Activated CD8-positive, alpha-beta memory T cell treated with anti-CD3 and anti-CD28 coated beads, Interleukin-2, amount 50 U/mL, for 1 hour (primary cell): ENCODE results near the gene NDUFS7.

Experiments
- DNase-seq: peaks from one replicate; pipeline ENCODE4 v3.0.0-alpha.2; 2020; ENCODE audit errors: extremely low read depth

NDUFS7 gene

DNA sequence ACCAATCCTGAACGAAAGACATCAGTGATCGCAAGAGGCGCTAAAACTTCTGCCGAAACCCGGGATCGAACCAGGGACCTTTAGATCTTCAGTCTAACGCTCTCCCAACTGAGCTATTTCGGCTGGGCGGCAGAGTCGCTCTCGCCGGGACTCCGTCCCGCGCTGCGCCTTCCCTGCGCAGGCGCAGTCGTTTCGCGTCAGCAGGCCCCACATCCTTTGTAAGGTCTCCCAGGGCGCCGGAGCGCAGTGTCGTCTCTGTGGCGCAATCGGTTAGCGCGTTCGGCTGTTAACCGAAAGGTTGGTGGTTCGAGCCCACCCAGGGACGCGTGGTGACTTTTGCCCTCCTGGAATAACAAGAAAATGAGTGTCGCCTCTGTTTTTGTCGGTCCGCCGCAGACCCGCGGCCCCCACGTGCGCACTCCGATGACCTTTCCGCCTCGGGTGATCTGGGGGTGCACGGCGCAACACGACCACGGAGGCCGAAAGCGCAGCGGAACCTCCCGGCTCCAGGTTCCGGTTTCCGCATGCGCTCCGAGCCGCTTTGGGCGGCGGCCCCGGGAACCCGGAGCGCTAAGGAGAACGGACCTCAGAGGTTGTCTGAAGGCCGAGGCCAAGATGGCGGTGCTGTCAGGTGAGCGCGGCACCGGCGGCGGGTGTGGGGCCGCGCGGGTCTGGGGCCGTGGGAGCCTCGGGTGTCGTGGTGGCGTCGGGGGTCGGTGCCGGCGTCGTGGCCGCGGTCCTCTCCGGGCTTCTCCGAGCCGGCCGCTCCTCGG lies at the start of gene NDUFS7:
TSS of gene NDUFS7 (plus strand) at position 596 of the 773 bp plus-strand sequence. CDS start at position 616, 20 bp downstream.
- peak; percentile 82 for DNase-seq

DNA sequence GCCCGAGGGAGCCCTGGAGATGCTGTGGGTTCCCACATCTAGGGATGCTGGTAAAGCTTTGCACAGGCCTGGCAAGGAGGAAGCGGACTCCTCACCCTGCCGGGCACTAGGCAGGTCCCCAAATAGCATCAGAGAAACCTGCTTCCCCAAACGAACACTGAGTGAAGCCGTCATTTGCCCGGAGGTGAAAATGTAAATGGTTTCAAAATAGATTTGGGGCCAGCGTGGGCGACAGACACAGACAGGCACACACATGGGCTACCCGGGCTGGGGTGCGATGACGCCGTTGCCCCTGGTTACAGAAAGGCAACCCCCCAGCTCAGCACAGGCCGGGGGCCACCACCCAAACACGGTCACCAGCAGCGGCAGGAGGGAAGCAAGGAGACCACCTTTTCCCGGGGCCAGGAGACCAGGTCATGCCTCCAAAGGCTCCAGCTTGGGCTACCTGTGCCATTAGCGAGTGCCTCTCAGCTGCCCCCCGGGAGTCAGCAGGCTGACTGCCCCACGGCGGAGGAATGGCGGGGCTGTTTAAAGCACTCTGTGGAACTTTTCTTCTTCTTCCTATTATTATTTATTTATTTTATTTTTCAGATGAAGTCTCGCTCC lies 47.5 kb upstream of the NDUFS7 start:
- no peak for DNase-seq

DNA sequence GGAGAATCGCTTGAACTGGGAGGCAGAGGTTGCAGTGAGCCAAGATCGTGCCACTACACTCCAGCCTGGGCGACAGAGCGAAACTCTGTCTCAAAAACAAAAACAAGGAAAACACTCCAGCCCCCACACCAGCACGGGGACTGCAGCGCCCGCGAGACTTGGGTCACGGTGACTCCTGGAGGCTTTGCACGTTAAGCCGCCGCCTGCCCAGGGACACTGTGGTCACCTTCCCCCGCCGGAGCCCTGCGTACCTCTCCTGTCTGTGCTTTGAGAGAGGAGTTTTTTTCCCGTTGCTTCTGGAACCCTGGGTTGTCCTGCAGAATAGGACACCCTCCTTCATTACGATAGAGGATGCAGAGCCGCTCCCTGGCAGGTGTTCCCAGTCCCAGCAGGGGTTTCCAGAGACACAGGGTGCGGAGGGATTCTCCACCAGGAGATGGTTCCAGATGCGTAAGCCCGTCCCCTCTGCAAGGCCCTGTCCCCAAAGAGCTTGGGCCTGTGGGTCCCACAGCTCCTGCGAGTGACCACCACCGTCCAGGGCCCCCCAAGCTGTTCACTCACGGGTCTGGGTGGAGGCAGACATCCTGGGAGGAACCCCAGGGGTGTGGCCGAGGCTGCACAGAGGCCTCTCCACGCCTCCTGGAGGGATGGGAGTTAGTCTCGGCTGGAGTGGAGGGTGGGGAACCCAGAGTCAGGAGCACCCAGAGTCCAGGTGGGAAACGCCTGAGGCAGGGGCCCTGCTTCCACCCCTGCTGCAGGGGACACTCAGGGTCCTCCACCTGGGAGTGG lies 42.8 kb upstream of the NDUFS7 start:
- DNase-seq = no peak

DNA sequence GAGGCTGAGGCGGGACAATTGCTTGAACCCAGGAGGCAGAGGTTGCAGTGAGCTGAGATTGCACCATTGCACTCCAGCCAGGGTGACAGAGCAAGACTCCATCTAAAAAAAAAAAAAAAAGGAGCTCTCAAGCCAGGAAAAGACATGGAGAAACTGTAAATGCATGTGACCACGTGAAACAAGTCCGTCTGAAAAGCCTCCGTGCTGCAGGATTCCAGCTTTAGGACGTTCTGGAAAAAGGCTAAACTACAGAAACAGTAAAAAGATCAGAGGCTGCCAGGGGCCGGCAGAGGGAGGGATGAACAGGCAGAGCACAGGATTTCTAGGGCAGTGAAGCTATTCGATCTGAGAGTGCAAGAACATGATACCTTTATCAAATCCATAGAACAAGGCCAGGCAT lies 40.7 kb upstream of the NDUFS7 start:
- DNase-seq = no peak

DNA sequence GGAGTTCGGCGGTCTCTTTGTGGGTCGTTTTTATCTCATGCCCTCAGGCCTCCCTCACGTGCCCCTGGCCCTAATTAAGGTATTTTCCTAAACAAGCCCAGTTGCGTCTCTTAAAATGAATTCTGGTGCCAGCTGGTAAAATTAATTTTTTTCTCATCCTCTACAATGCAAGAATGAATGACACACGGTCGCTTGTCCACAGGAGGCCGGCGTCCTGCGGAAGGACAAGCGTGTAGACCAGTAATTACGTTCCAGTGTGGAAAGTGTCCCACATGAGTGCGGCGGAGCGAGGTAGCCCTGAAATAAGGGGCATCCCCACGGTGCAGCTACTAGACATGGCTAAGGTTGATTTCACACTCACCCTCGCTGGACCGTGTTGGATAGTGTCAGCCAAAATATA lies 34.5 kb upstream of the NDUFS7 start:
- no peak for DNase-seq

DNA sequence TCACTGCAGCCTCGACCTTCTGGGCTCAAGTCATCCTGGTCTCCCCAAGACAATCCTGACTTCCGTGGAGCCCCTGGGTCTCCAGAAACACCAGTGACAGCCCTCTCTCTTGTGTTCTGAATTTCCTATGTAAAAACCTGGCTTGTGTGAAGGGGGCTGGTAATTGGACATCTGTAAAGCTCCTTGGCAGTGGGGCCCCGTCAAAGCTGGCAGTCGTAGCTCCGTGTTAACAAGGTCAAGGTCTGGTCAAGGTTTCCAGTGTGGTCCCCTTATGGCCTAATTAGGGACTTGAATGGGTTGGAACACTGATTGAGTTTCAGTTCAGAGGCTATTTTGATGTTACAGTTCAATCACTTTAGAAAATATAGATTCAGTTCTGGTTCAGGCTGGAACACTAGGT lies 32.8 kb upstream of the NDUFS7 start:
- DNase-seq = no peak

DNA sequence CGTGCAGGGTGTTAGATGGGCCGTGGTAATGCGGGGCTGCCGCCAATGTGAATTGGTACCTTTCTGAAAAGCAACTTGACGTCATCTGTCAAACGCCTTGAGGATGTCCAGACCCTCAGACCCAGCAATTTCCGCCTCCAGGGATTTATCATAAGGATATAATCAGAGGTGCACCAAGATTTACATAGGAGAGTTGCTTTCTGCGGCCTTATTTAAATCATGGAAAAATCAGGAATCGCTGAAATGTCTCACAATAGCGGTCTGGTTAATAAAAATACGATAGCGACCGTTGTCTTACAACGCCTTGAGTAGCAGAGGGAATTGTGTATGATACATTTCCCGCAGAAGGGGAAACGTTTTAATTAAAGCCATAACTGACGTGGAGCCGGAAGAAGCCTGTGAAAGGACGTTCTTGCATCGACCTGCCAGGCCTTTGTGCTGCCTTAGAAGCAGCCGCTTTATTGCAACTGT lies 32.3 kb upstream of the NDUFS7 start:
- DNase-seq = no peak

DNA sequence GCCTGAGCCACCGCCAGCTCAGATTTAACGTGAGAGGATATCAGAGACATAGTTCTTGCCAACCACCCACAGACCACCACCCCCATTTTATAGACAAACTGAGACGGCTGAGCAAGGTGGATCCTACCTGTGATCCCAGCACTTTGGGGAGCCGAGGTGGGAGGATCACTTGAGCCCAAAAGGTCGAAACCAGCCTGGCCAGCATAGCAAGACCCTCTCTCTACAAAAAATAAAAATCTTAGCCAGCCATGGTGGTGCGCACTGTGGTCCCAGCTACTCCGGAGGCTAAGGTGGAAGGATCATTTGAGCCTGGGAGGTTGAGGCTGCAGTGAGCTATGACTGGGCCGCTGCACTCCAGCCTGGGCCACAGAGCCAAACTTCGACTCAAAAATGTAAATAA lies 30.6 kb upstream of the NDUFS7 start:
- DNase-seq = no peak

DNA sequence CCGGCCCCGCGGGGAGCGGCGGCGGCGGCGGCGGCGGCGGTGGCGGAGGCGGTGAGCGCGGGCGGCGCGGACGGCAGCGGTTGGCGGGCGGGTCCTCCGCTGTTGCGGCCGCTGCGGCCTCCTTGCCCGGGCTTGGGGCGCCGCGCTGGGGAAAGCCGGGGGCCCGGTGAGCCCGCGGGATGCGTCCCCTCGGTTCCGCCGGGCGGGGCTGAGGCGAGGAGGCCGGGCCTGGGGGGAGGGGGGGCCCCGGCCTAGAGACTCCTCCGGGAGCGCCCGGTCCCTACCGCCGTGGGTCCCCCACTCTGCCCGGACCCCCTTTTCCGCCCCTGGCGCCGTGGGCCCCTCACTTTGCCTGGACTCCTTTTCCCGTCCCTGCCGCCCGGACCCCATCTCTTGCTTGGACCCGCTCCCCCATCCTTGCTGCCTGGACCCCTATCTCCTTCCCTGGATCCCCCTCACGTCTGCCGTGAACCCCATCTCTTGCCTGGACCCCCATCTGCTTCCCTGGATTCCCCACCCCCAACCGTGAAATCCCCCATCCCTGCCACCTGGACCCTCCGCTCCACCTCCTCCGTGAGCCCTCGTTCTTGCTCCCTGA lies 28.6 kb upstream of the NDUFS7 start:
- DNase-seq = no peak

DNA sequence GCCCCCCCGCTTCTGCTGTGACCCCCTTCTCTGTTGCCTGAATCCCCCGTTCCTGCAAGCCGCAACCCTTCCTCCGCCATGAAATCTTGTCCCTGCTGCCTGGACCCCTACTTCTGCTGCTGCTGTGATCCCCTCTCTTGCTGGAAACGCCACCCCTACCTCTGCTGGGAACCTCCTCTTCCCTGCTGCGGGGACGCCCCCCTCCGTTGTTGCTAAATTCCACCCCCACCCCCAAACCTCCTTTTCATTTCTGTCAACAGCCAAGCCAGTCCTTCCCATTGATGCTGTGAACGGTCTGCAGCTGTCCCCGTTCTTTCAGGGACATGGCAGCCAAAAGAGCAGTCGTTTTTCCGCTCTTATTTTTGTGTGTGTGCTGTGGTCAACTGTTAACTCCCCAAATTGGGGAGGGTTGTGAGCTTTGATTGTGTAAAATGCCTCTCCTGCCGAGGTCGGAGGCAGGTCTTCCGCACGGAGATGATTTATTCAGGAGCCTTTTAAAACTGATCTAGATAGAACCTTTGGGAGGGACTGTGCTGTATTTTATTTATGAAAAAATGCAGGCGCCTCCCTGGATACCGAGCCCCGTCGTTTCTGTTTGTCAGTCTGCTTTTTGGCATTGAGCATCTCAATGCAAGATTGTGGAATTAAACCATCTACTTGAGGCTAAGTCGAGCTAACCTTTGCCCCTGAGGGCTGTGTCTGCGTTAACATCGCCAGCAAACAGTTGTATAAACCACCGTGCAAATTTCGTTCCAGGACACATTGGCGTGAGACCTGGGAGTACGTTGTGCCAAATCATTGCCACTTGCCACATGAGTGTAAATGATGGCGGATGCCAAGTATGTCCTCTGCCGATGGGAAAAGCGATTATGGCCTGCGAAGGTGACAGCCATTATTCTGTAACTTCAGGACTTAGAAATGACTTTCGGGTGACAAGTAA lies 27.9 kb upstream of the NDUFS7 start:
- DNase-seq = no peak

DNA sequence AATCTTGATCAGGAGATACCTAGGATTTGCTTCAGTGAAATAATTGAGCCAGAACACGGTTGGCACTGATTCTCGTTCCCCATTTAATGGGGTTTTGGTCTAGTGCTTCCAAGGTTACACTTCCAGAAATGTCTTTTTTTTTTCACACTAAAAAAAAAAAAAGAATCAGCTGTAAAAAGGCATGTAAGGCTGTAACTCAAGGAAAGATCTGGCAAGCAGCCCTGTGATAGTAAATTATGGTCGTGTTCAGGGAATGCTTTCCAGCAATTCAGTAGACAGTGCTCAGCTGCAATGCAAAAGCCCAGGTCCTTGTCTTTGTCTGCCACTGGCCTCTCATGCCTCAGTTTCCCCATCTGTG lies 27.2 kb upstream of the NDUFS7 start:
- DNase-seq = no peak

DNA sequence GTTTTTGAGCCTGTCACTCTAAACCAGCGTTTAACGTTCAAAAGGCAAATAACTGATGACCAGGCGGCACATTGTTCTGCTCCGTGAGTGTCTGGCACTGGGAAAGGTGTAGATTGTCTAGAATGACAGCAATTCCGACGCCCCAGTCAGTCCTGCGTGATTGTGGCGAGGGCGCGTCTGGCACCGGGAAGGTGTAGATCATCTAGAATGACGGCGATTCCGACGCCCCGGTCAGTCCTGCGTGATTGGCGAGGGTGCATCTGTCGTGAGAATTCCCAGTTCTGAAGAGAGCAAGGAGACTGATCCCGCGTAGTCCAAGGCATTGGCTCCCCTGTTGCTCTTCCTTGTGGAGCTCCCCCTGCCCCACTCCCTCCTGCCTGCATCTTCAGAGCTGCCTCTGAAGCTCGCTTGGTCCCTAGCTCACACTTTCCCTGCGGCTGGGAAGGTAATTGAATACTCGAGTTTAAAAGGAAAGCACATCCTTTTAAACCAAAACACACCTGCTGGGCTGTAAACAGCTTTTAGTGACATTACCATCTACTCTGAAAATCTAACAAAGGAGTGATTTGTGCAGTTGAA lies 26.1 kb upstream of the NDUFS7 start:
- DNase-seq = no peak

DNA sequence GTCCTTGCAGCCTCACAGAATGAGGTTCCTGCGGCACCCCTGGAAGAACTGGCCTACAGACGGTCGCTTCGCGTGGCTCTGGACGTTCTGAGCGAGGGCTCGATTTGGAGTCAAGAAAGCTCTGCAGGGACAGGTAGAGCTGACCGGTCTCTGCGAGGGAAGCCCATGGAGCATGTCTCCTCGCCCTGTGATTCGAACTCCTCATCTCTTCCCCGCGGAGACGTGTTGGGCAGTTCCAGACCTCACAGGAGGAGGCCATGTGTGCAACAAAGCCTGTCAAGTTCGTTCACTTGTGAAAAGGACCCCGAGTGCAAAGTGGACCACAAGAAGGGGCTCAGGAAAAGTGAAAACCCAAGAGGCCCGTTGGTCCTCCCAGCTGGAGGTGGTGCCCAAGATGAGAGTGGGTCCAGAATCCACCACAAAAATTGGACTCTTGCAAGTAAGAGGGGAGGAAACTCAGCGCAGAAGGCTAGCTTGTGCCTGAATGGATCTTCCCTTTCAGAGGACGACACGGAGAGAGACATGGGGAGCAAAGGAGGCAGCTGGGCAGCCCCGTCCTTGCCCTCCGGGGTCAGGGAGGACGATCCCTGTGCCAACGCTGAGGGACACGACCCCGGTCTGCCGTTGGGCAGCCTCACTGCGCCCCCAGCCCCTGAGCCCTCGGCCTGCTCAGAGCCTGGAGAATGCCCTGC lies 23.4 kb upstream of the NDUFS7 start:
- no peak for DNase-seq

DNA sequence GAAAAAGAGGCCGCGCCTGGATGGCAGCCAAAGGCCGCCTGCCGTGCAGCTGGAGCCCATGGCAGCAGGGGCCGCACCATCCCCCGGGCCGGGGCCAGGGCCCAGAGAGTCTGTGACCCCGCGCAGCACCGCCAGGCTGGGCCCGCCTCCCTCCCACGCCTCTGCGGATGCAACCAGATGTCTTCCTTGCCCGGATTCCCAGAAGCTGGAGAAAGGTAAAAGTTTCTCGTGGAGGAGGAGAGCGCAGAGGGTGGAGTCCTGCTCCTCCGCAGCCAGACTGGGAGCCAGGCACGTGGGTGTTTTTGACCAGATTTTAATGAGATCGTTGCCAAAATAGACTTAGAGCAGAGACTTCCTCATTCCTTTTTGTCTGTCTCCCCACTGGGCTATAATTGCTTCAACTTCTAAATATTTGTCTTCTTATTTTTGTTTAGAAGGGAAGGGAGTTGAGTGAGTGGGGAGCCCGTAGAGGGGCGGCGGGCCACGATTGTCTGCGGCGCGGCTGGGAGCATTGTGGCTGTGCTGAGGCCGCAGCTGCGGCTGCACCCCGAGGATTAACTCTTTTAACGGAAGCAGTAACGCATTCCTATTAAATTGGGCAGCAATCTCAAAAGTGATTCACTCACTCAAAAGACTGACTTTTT lies 22.8 kb upstream of the NDUFS7 start:
- DNase-seq = no peak

DNA sequence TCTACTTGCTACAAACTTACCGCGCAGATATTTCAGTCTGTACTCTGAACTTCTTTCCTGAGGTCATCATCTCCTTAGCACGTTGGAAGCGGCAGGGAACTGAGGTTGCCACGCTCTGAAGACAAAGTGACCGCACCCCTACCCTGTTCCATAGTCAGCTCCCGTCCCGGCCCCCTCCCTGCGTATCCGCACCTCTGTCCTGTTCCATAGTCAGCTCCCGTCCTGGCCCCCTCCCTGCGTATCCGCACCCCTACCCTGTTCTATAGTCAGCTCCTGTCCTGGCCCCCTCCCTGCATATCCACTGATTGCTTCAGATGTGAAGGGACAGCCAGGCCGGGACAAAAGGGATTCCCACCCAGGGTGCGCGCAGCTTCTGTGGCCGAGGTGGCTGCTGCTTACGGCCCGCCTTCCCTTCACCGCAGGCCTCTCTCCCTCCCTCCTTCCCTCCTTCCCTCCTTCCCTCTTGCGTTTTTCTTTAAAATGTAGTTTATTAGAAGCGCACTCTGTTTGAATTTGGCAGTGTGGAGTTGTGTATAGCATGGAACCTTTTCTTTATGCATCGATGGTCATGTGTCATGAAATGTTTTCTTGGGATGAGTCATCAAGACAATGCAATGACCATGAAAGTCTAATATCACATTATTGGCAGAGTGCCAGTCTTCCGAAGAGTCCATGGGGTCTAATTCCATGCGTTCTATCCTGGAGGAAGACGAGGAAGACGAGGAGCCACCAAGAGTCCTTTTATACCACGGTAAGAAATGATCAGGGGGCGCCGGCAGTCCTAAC lies 21.9 kb upstream of the NDUFS7 start:
- no peak for DNase-seq

DNA sequence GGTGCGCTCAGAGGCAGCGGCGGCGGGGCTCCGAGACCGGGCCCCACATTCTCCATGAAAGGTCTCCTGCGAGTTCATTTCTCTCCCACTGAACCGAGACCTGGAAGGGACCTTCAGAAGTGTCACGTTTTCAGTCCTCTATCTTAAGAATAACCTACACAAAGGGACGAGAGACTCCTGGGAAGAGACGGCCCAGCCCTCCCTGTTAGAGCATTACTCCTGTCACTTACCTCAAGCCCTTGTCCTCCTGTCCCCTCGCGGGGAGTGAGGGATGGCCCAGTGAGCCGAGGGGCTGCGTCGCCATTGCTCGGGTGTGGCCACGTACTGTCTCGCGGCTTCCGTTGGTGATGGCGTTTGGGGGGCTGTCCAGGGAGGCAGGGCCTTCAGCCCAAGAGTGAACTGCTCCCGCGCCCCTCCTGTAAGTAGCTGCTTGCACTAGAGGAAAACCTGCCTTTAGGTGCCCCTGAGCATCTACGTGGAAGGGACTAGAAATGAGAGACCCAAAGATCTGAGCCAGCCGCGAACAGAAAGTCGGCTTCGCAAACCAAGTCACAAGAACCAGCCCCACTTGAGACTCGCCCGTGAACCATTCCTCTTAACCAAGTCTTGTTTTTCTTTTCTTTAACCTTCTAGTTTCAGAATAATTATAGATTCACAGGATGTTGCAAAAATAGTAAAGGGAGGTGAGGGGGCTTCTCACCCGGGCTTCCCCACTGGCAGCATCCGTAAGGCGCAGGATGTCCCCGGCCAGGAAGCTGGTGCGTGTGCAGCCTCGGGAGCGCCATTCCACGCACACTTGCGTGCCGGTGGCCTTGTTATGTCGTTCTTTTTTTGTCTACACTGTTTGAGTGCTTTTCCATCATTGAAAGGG lies 21.1 kb upstream of the NDUFS7 start:
- DNase-seq = no peak

DNA sequence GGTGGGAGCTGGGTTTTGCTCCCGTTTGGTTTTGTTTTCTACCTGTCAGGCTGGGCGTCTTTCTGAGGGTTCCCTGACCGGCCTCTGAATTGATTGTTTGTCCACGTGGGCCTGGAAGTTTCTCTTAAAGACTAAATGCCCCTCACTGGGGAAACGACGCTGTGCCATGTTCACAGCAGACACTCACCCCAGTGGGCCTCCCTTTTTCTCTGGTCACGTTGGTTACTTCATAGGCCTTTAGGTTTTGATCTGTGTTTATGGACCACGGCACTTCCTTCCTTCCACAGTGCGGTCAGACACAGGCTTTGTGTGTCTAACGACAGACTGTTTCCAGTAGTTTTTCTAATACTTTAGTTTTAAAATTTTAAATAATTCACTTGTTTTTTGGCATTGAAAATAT lies 20.1 kb upstream of the NDUFS7 start:
- DNase-seq = peak; percentile 21
